ENCODE results near the gene ECT2.
A peak's percentile ranks its signal among the peaks of the same experiment; 100 is the strongest.

Gene ECT2

GRCh38 chr3:172832983-172833382 is 82.5 kb downstream of the ECT2 start:
- Histone ChIP-seq H3K27me3 (replicated peaks; ENCODE audit: control insufficient read depth, insufficient read depth, low read length) (no peaks in the 10 kb centered on the region), H3K36me3 (ENCODE audit: control insufficient read depth, insufficient read depth, low read length) (no peaks in the 10 kb centered on the region), H3K4me3 (replicated peaks; ENCODE audit: low read depth, low read length) (no peak overlapping the region)
- no peak for DNase-seq (ENCODE audit: extremely low read depth, insufficient read length)
- TF ChIP-seq, protein P1, sequence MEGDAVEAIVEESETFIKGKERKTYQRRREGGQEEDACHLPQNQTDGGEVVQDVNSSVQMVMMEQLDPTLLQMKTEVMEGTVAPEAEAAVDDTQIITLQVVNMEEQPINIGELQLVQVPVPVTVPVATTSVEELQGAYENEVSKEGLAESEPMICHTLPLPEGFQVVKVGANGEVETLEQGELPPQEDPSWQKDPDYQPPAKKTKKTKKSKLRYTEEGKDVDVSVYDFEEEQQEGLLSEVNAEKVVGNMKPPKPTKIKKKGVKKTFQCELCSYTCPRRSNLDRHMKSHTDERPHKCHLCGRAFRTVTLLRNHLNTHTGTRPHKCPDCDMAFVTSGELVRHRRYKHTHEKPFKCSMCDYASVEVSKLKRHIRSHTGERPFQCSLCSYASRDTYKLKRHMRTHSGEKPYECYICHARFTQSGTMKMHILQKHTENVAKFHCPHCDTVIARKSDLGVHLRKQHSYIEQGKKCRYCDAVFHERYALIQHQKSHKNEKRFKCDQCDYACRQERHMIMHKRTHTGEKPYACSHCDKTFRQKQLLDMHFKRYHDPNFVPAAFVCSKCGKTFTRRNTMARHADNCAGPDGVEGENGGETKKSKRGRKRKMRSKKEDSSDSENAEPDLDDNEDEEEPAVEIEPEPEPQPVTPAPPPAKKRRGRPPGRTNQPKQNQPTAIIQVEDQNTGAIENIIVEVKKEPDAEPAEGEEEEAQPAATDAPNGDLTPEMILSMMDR (IDR thresholded peaks at IDR 0.05; ENCODE audit: insufficient read depth, low read length, poor library complexity, severe bottlenecking) = no peak

DNA sequence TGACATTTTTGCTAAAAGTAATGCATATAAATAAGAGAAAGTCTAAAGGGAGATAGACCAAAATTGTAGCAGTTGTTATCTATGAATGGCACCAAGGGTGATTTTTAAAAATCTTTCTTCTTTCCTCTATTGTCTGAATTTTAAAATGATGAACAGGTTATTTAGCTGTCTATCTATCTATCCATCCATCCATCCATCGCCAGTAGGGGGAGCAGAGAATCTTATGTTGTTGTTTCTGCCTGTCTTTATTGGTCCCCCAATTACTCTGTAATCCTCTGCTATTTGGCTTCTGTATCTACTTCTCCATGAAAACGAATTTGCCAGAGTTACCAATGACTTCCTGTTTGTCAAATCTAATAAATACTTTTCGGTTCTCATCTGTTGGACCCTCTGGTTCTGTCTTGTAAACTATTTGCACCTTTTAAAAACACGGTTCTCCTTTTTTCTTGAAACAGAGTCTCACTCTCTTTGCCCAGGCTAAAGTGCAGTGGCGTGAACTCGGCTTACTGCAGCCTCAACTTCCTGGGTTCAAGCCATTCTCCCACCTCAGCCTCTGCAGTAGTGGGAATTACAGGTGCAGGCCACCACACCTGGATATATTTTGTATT is 86.0 kb downstream of the ECT2 start:
- H3K36me3 ChIP-seq (ENCODE audit: control insufficient read depth, insufficient read depth, low read length) = no peaks in the 10 kb centered on the region
- no peak overlapping the region for H3K4me3 ChIP-seq (replicated peaks; ENCODE audit: low read depth, low read length)
- peaks cover 4% of the 10 kb centered on the region; the same call in 1 of the 2 replicates for H3K27me3 ChIP-seq (replicated peaks; ENCODE audit: control insufficient read depth, insufficient read depth, low read length)
- DNase-seq (ENCODE audit: extremely low read depth, insufficient read length) = no peak
- TF ChIP-seq, protein P1 (IDR thresholded peaks at IDR 0.05; ENCODE audit: insufficient read depth, low read length, poor library complexity, severe bottlenecking) = peak; percentile 73

DNA sequence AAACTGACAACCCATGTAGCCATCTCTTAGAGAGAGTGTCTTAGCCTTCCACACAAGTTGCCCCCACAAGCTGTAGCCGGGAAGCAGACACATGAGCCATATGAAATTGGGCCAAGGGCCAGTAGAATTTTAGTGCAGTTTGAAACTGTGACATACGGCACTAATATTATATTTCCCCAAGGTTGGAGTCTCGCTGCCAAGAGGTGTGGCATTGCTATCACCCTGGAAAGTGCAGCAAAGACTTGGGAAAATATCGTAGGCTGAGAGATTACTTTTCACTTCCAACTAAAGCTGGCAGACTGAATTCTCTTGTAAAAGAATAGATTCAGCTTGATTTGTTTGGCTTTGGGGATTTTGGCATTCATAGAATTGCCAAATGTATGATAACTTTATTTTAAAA is 89.2 kb downstream of the ECT2 start:
- TF ChIP-seq, protein P1 (IDR thresholded peaks at IDR 0.05; ENCODE audit: insufficient read depth, low read length, poor library complexity, severe bottlenecking) = no peak
- no peaks in the 10 kb centered on the region for H3K36me3 ChIP-seq (ENCODE audit: control insufficient read depth, insufficient read depth, low read length)
- H3K4me3 ChIP-seq (replicated peaks; ENCODE audit: low read depth, low read length) = no peak overlapping the region
- peaks cover 4% of the 10 kb centered on the region; the same call in 1 of the 2 replicates for H3K27me3 ChIP-seq (replicated peaks; ENCODE audit: control insufficient read depth, insufficient read depth, low read length)
- no peak for DNase-seq (ENCODE audit: extremely low read depth, insufficient read length)

DNA sequence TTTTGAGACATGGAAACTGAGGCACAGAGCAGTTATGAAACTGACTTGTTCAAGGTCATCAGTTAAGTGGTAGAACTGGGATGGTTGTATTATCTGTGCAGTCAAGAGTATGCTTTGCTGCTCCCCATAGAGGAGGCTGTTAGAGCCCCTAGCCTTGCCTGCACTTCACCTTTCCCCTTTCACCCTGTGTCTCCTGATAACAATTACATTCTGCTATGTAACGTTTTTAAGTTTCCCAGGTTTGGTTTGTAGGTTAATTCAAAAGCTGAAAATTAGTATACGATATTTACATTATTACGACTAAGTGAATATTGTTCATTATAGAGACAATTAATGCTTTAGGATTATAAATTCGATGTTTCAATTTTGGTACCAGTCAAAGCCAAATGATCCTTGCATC is 89.9 kb downstream of the ECT2 start:
- Histone ChIP-seq H3K27me3 (replicated peaks; ENCODE audit: control insufficient read depth, insufficient read depth, low read length) (peaks cover 4% of the 10 kb centered on the region; the same call in 1 of the 2 replicates), H3K36me3 (ENCODE audit: control insufficient read depth, insufficient read depth, low read length) (no peaks in the 10 kb centered on the region), H3K4me3 (replicated peaks; ENCODE audit: low read depth, low read length) (no peak overlapping the region)
- TF ChIP-seq, protein P1 (IDR thresholded peaks at IDR 0.05; ENCODE audit: insufficient read depth, low read length, poor library complexity, severe bottlenecking) = no peak
- DNase-seq (ENCODE audit: extremely low read depth, insufficient read length) = no peak

- TF ChIP-seq, protein P1 (IDR thresholded peaks at IDR 0.05; ENCODE audit: insufficient read depth, low read length, poor library complexity, severe bottlenecking) = no peak
- no peaks in the 10 kb centered on the region for H3K36me3 ChIP-seq (ENCODE audit: control insufficient read depth, insufficient read depth, low read length)
- H3K27me3 ChIP-seq (replicated peaks; ENCODE audit: control insufficient read depth, insufficient read depth, low read length) = peaks cover 4% of the 10 kb centered on the region; the same call in 1 of the 2 replicates
- H3K4me3 ChIP-seq (replicated peaks; ENCODE audit: low read depth, low read length) = no peak overlapping the region
- DNase-seq (ENCODE audit: extremely low read depth, insufficient read length) = no peak
Observed at GRCh38 chr3:172840913-172841312, 90.4 kb downstream of the ECT2 start.

DNA sequence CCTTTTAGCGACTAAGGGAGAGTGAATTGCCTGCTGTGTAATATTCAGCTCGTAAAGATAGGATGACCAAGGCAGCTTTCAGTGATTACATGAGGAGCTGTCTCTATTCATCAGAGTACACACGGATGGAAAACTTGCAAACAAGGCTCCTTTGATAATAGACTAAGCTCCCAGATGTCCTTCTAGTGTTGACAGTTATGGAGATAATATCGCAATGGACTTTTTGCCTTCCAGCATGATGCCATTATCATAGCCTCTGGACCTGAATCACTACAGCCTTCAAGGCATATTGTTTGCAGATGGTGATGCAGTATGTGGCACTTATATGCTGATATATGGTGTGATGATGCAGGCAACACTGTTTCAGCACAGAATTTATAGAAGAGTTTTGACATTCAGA is 93.9 kb downstream of the ECT2 start:
- TF ChIP-seq, protein P1 (IDR thresholded peaks at IDR 0.05; ENCODE audit: insufficient read depth, low read length, poor library complexity, severe bottlenecking) = no peak
- Histone ChIP-seq H3K36me3 (ENCODE audit: control insufficient read depth, insufficient read depth, low read length) (no peaks in the 10 kb centered on the region), H3K4me3 (replicated peaks; ENCODE audit: low read depth, low read length) (no peak overlapping the region), H3K27me3 (replicated peaks; ENCODE audit: control insufficient read depth, insufficient read depth, low read length) (0 out of 2 replicates have a peak, but pooled peaks cover 1% of the 10 kb centered on the region)
- DNase-seq (ENCODE audit: extremely low read depth, insufficient read length) = no peak

All from GM06990 (cell line).